Liver (tissue), 9 donors: ENCODE results near the gene GADL1. TPM values are rescaled to one million over a fixed set of nuclear protein-coding genes. Genes with fewer than 3 reads are reported as not detected.

ENCODE experiments used
- DNase-seq: peaks from one replicate; pipeline ENCODE4 v3.0.0-alpha.2; 2017; ENCODE audit warnings: low spot score
- H3K27ac ChIP-seq, 2 donors: one replicate each; pipeline ENCODE4 v1.7.0; 2013; ENCODE audit warnings: inconsistent platforms in 2 of 2, low read length in 2 of 2, control low read depth in 1 of 2, low read depth in 1 of 2, mild to moderate bottlenecking in 1 of 2
- H3K27me3 ChIP-seq, 4 donors: one replicate each; pipeline versions ENCODE4 v1.6.1 to v1.7.0; 2013; ENCODE audit warnings: low read length in 3 of 4, inconsistent platforms in 1 of 4, mild to moderate bottlenecking in 1 of 4, moderate library complexity in 1 of 4; ENCODE audit not compliant: control insufficient read depth in 4 of 4, insufficient read depth in 4 of 4
- H3K36me3 ChIP-seq, 4 donors: one replicate each; pipeline versions ENCODE4 v1.6.1 to v1.7.0; 2013; ENCODE audit warnings: low read length in 3 of 4, mild to moderate bottlenecking in 3 of 4, low read depth in 1 of 4, moderate library complexity in 1 of 4; ENCODE audit not compliant: control insufficient read depth in 4 of 4, insufficient read depth in 3 of 4
- H3K4me1 ChIP-seq, 4 donors: one replicate each; pipeline versions ENCODE4 v1.6.1 to v1.7.0; 2013; ENCODE audit warnings: low read length in 3 of 4, mild to moderate bottlenecking in 3 of 4, moderate library complexity in 1 of 4; ENCODE audit not compliant: control insufficient read depth in 4 of 4, insufficient read depth in 4 of 4
- H3K4me3 ChIP-seq, 3 donors: one replicate each; pipeline versions ENCODE4 v1.6.1 to v1.7.0; 2013; ENCODE audit warnings: low read length in 3 of 3, control low read depth in 1 of 3, low read depth in 1 of 3, mild to moderate bottlenecking in 1 of 3
- H3K9ac ChIP-seq, 2 donors: one replicate each; pipeline ENCODE4 v1.7.0; 2013; ENCODE audit warnings: low read length in 2 of 2, mild to moderate bottlenecking in 2 of 2, moderate library complexity in 2 of 2, control low read depth in 1 of 2, low read depth in 1 of 2
- H3K9me3 ChIP-seq, 4 donors: one replicate each; pipeline versions ENCODE4 v1.6.1 to v1.7.0; 2013; ENCODE audit warnings: low read length in 3 of 4; ENCODE audit not compliant: control insufficient read depth in 4 of 4
- EGR1 ChIP-seq, 2 donors: IDR thresholded peaks; 2 replicates each; pipeline ENCODE4 v1.6.1; 2016 to 2018; ENCODE audit warnings: antibody characterized with exemption in 2 of 2, low read depth in 2 of 2
- FOXA1 ChIP-seq: IDR thresholded peaks from 2 replicates; pipeline ENCODE4 v1.6.1; 2016; ENCODE audit warnings: antibody characterized with exemption
- FOXA2 ChIP-seq: IDR thresholded peaks from 2 replicates; pipeline ENCODE4 v1.6.1; 2016; ENCODE audit warnings: antibody characterized with exemption
- GABPA ChIP-seq, 2 donors: IDR thresholded peaks in 1 of 2; conservative IDR thresholded peaks in 1 of 2; 2 replicates each; pipeline ENCODE4 v1.6.1; 2016; ENCODE audit warnings: antibody characterized with exemption in 2 of 2, mild to moderate bottlenecking in 1 of 2, moderate library complexity in 1 of 2
- HNF4A ChIP-seq, 2 donors: conservative IDR thresholded peaks; 2 replicates each; pipeline ENCODE4 v1.6.1; 2016; ENCODE audit warnings: antibody characterized with exemption in 2 of 2, mild to moderate bottlenecking in 2 of 2
- HNF4G ChIP-seq: IDR thresholded peaks from 2 replicates; pipeline ENCODE4 v1.6.1; 2016; ENCODE audit warnings: antibody characterized with exemption
- JUND ChIP-seq, 2 donors: IDR thresholded peaks; 2 replicates each; pipeline ENCODE4 v1.6.1; 2016; ENCODE audit warnings: antibody characterized with exemption in 2 of 2
- NR2F2 ChIP-seq: IDR thresholded peaks from 2 replicates; pipeline ENCODE4 v1.6.1; 2016; ENCODE audit warnings: antibody characterized with exemption
- RAD21 ChIP-seq, 2 donors: IDR thresholded peaks; 2 replicates each; pipeline ENCODE4 v1.6.1; 2016; ENCODE audit warnings: antibody characterized with exemption in 2 of 2, mild to moderate bottlenecking in 2 of 2
- RXRA ChIP-seq, 2 donors: IDR thresholded peaks; 2 replicates each; pipeline ENCODE4 v1.6.1; 2017 to 2018; ENCODE audit warnings: antibody characterized with exemption in 2 of 2, mild to moderate bottlenecking in 1 of 2
- SP1 ChIP-seq: IDR thresholded peaks from 2 replicates; pipeline ENCODE4 v1.6.1; 2018; ENCODE audit warnings: antibody characterized with exemption, mild to moderate bottlenecking
- TAF1 ChIP-seq: conservative IDR thresholded peaks from 2 replicates; pipeline ENCODE4 v1.6.1; 2016; ENCODE audit warnings: antibody characterized with exemption, mild to moderate bottlenecking
- YY1 ChIP-seq: IDR thresholded peaks from 2 replicates; pipeline ENCODE4 v1.6.1; 2016; ENCODE audit warnings: antibody characterized with exemption, mild to moderate bottlenecking
- WGBS: extraction: QIAGEN DNeasy Blood & Tissue Kit; methylation state at CpG from one replicate; pipeline ENCODE4 v1.1.7; 2013; 5-methylcytosine and 5-hydroxymethylcytosine counted together
- polyA plus RNA-seq, 2 donors: library from polyadenylated mRNA; stranded (reverse) in 1 of 2; unstranded in 1 of 2; fragments of 200-250 nt in 1 of 2; fragments of >200 nt in 1 of 2; fragmentation: Nextera tagmentation in 1 of 2; extraction: Ambion mirVana in 1 of 2; gene quantifications; one replicate each; pipeline versions ENCODE4 v1.2.1 to v1.2.3, GENCODE V29; 2013 to 2015
- total RNA-seq, 2 donors: library from RNA; depleted of rRNA; stranded (reverse); fragments of >200 nt; gene quantifications; one replicate each; pipeline ENCODE4 v1.2.3, GENCODE V29; 2014
- TF ChIP-seq, protein P1 (sequence below): IDR thresholded peaks from 2 replicates; pipeline ENCODE4 v1.6.1; 2016; ENCODE audit warnings: antibody characterized with exemption
- TF ChIP-seq, protein P2 (sequence below): IDR thresholded peaks from 2 replicates; pipeline ENCODE4 v1.6.1; 2016; ENCODE audit warnings: antibody characterized with exemption
- TF ChIP-seq, protein P3 (sequence below): IDR thresholded peaks from 2 replicates; pipeline ENCODE4 v1.6.1; 2016; ENCODE audit warnings: antibody characterized with exemption
- TF ChIP-seq, protein P4 (sequence below): fragments of 150-350 bp; IDR thresholded peaks from 2 replicates; pipeline ENCODE4 v1.5.1; 2017; ENCODE audit warnings: improper control_type of control experiment, low read depth, low read length; ENCODE audit not compliant: missing input control
- TF ChIP-seq, protein P5 (sequence below): IDR thresholded peaks from 2 replicates; pipeline ENCODE4 v1.6.1; 2016; ENCODE audit warnings: antibody characterized with exemption, mild to moderate bottlenecking
- donor health status: healthy.
- donor health status: healthy.
- donor health status: healthy.
- donor health status: healthy.
- donor health status: healthy.

The GADL1 gene
- total and polyA plus RNA-seq, 4 donors, result not detected

DNA sequence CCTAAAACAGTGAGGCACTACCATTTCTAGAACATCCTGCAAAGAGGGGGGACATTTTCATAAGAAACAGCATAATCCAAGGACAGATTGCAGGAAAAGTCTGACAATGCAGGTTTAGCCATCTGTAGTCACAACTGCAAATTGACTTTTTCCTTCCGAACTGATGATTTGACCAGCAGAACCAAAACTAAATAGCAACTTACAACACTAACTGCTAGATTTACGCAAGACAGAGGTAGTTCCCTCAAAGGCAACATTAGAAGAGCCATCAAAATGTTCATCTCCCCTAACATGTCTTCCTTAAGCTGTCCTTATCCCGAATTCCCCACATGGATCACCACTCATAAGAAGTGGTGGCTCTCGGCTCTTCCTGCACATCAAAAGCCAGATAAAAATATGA is 129.6 kb downstream of the GADL1 start:
- Histone ChIP-seq H3K4me1 (peaks cover 3 to 22% (median 16%) of the 10 kb centered on the region in 4 donors), H3K9ac (no peak overlapping the region), H3K4me3 (no peak overlapping the region), H3K27ac (no peak overlapping the region), H3K9me3 (no peaks in the 10 kb centered on the region), H3K36me3 (no peaks in the 10 kb centered on the region), H3K27me3 (no peaks in the 10 kb centered on the region)
- 73% methylated on average over 4 of the region's 4 CpGs for WGBS
- DNase-seq, result no peak
- TF ChIP-seq NR2F2 (no peak), YY1 (no peak), HNF4G (no peak), RAD21 (IDR thresholded peaks at IDR 0.05) (no peak), FOXA2 (no peak), HNF4A (conservative IDR thresholded peaks at IDR 0.05) (no peak), TAF1 (no peak), RXRA (IDR thresholded peaks at IDR 0.05) (no peak), GABPA (IDR thresholded peaks at IDR 0.05 in 1 of 2, conservative IDR thresholded peaks at IDR 0.05 in 1 of 2) (no peak), SP1 (no peak), FOXA1 (no peak), EGR1 (IDR thresholded peaks at IDR 0.05; ENCODE audit: low read depth in 2 of 2) (no peak), JUND (IDR thresholded peaks at IDR 0.05) (no peak)
- TF ChIP-seq, protein P1, sequence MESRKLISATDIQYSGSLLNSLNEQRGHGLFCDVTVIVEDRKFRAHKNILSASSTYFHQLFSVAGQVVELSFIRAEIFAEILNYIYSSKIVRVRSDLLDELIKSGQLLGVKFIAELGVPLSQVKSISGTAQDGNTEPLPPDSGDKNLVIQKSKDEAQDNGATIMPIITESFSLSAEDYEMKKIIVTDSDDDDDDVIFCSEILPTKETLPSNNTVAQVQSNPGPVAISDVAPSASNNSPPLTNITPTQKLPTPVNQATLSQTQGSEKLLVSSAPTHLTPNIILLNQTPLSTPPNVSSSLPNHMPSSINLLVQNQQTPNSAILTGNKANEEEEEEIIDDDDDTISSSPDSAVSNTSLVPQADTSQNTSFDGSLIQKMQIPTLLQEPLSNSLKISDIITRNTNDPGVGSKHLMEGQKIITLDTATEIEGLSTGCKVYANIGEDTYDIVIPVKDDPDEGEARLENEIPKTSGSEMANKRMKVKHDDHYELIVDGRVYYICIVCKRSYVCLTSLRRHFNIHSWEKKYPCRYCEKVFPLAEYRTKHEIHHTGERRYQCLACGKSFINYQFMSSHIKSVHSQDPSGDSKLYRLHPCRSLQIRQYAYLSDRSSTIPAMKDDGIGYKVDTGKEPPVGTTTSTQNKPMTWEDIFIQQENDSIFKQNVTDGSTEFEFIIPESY, result no peak
- TF ChIP-seq, protein P2, sequence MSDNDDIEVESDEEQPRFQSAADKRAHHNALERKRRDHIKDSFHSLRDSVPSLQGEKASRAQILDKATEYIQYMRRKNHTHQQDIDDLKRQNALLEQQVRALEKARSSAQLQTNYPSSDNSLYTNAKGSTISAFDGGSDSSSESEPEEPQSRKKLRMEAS, result no peak
- TF ChIP-seq, protein P3, sequence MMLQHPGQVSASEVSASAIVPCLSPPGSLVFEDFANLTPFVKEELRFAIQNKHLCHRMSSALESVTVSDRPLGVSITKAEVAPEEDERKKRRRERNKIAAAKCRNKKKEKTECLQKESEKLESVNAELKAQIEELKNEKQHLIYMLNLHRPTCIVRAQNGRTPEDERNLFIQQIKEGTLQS, result no peak
- TF ChIP-seq, protein P4, sequence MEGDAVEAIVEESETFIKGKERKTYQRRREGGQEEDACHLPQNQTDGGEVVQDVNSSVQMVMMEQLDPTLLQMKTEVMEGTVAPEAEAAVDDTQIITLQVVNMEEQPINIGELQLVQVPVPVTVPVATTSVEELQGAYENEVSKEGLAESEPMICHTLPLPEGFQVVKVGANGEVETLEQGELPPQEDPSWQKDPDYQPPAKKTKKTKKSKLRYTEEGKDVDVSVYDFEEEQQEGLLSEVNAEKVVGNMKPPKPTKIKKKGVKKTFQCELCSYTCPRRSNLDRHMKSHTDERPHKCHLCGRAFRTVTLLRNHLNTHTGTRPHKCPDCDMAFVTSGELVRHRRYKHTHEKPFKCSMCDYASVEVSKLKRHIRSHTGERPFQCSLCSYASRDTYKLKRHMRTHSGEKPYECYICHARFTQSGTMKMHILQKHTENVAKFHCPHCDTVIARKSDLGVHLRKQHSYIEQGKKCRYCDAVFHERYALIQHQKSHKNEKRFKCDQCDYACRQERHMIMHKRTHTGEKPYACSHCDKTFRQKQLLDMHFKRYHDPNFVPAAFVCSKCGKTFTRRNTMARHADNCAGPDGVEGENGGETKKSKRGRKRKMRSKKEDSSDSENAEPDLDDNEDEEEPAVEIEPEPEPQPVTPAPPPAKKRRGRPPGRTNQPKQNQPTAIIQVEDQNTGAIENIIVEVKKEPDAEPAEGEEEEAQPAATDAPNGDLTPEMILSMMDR, result no peak
- TF ChIP-seq, protein P5, sequence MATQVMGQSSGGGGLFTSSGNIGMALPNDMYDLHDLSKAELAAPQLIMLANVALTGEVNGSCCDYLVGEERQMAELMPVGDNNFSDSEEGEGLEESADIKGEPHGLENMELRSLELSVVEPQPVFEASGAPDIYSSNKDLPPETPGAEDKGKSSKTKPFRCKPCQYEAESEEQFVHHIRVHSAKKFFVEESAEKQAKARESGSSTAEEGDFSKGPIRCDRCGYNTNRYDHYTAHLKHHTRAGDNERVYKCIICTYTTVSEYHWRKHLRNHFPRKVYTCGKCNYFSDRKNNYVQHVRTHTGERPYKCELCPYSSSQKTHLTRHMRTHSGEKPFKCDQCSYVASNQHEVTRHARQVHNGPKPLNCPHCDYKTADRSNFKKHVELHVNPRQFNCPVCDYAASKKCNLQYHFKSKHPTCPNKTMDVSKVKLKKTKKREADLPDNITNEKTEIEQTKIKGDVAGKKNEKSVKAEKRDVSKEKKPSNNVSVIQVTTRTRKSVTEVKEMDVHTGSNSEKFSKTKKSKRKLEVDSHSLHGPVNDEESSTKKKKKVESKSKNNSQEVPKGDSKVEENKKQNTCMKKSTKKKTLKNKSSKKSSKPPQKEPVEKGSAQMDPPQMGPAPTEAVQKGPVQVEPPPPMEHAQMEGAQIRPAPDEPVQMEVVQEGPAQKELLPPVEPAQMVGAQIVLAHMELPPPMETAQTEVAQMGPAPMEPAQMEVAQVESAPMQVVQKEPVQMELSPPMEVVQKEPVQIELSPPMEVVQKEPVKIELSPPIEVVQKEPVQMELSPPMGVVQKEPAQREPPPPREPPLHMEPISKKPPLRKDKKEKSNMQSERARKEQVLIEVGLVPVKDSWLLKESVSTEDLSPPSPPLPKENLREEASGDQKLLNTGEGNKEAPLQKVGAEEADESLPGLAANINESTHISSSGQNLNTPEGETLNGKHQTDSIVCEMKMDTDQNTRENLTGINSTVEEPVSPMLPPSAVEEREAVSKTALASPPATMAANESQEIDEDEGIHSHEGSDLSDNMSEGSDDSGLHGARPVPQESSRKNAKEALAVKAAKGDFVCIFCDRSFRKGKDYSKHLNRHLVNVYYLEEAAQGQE, result no peak
